ENCODE measurements around the gene CYB5R4. TPM values are rescaled to one million over a fixed set of nuclear protein-coding genes. Genes with fewer than 3 reads are reported as not detected.
"Not testable (repeated sequence)": the region's sequence is repeated elsewhere in the genome, so short reads cannot be mapped to it uniquely, and the experiment has no call there.

The CYB5R4 gene
- polyA plus RNA-seq, 3 donors = 9.6 to 12.2 (median 10.2) TPM

DNA sequence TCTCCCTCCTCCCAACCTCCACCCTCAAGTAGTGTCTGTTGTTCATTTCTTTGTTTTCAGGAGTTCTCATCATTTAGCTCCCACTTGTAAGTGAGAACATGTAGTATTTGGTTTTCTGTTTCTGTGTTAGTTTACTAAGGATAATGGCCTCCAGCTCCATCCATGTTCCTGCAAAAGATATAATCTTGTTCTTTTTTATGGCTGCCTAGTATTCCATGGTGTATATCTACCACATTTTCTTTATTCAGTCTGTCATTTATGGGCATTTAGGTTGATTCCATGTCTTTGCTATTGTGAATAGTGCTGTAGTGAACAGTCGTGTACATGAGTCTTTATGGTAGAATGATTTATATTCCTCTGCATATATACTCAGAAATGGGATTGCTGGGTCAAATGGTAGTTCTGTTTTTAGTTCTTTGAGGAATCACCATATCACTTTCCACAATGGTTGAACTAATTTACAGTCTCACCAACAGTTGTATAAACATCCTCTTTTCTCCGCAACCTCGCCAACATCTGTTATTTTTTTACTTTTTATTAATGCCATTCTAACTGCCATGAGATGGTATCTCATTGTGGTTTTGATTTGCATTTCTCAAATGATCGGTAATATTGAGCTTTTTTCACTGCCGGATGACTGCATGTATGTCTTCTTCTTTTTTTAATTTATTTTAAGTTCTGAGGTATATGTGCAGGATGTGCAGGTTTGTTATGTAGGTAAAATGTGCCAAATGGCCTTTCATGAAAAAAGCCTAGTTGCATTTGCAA is 48.3 kb downstream of the CYB5R4 start:
- DNase-seq (ENCODE audit: low read depth in 3 of 3, low spot score in 2 of 3) = not testable (repeated sequence)

DNA sequence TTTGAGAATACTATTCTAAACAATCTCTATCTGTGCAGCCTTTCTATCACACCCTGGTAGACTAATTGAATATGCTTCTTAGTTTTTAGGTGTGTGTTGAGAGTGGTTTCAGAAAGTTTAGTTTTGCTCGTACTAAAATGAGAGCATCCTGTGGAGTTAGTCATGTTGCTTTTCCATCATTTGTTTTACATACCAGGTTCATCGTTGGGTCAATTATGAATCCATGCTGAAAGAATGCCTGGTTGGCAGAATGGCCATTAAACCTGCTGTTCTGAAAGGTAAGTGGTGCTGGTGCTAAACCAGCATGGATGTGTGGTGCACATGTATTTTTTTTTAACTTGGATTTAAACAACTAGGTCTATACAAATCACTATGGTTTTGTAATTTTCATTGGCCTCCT is 49.3 kb downstream of the CYB5R4 start:
- no peak for DNase-seq (ENCODE audit: low read depth in 3 of 3, low spot score in 2 of 3)

DNA sequence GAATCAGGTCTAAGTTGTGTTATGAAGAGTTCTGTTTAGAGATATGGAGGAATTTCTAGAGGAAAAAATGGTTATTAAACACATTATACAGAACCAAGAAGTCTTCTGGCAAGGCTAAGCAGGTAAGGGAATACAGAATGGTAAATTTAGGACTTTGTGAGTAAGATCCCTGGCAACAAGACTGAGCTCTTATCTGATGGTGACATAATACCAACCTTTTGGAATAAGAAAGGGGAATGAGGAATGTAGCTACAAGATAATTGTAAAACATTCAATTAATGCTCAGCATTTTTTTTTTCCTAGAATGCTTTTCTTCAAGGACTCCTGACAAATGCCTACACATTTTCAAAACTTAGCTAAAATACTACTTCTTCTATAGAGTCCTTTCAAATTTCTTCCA is 51.8 kb downstream of the CYB5R4 start:
- no peak for DNase-seq (ENCODE audit: low read depth in 3 of 3, low spot score in 2 of 3)

DNA sequence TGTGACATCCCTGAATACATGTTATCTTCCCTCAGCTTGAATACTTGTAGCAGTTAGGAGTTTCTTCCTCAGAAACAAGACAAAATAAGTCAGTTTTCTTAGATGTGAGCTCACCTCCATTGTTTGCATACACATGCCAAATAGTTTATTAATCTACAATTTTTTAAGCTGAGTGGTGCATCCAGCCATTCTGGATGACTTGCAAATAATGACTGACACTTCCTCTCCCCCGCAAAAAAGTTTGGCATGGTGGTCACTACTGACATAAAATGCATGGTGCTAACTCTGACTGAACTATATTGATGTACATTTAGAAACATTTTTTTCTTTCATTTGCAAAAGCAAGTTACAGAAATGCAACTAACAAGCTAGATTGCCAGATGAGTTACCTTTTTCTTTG is 55.5 kb downstream of the CYB5R4 start:
- DNase-seq (ENCODE audit: low read depth in 3 of 3, low spot score in 2 of 3) = no peak

DNA sequence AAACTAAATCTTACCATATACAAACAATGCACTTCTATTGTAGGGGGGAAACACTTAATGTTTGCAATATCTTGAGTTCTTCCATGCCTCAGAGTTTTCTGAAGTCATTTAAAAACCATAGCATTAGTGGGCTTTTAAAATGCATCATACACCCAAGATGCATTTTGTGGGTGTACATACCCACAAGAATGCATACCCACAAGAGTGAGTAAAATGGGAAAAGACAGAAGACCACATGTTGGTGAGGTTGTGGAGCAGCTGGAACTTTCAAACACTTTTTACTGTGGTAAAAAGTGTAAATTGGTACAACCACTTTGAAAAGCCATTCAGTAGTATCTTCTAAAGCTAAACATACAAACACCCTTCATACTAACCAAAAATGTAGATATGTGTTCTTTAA is 57.5 kb downstream of the CYB5R4 start:
- DNase-seq (ENCODE audit: low read depth in 3 of 3, low spot score in 2 of 3) = no peak

DNA sequence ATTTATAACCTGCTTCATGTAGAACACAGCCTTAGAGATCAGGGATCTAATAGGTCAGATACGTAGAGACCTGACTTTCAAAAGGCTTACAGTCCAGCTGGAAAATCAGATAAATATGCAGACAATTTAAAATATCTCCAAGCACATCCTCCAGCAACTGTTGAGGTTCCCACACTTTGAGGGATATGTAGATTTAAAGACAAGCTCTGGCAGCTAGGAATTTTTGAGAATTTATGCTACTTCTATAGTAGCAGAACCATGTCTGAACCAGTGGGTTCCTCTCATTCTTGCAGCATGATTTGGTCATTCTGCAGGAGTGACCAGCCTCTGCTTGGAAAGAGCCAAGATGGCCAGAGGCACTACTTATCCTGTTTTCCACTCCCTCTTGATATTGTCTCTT is 60.5 kb downstream of the CYB5R4 start:
- DNase-seq (ENCODE audit: low read depth in 3 of 3, low spot score in 2 of 3) = no peak

DNA sequence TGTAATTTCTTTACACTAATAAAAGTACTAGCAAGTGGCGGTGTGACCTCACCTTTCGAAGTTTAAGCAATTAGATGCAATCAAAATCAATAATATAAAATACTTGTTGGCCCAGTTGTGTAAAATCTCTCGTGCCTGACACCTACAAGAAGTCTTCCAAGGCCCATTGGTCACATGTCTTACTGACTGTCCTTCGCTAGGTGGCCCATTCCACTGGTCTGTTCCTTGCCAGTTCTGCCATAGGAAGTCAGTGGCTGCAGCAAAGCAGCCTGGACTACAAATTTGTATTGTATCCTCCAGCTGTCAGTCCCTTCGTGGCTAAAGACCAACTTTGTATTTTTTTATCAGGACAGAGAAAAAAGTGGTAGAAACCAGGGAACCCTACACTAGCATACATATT is 61.8 kb downstream of the CYB5R4 start:
- no peak for DNase-seq (ENCODE audit: low read depth in 3 of 3, low spot score in 2 of 3)

DNA sequence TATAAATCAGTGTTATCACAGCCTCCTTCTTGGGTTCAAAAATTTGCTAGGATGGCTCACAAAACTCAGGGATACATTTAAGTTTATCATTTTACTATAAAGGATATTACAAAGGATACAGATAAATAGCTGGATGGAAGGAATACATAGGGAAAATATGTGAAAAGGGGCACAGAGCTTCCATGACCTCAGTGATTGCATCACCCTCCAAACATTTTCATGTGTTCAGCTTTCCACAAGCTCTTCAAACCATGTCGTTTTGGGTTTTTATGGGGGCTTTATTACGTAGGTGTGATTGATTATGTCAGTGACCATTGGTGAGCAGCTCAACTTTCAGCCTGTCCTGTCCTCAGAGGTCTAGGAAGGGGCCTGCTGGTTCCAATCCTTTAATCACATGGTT is 68.0 kb downstream of the CYB5R4 start:
- DNase-seq (ENCODE audit: low read depth in 3 of 3, low spot score in 2 of 3) = no peak

DNA sequence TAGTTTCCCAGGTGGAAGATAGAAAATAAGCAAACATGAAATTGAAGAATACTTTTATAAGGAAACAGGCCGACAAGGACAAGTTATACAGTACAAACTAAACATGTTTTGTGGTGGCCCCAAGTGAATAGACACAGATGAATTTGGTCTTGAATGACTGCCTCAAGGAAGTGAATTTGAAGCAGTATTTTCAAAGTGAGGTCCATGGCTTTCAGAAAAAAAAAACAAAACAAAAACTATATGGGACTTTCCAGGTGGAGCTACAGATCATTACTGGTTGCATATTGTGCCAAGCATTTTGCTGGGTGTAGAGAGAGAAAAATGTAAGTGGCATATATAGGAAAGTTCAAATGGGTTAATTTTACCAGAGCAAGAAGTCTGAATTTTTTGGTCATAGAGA is 68.8 kb downstream of the CYB5R4 start:
- DNase-seq (ENCODE audit: low read depth in 3 of 3, low spot score in 2 of 3) = no peak

DNA sequence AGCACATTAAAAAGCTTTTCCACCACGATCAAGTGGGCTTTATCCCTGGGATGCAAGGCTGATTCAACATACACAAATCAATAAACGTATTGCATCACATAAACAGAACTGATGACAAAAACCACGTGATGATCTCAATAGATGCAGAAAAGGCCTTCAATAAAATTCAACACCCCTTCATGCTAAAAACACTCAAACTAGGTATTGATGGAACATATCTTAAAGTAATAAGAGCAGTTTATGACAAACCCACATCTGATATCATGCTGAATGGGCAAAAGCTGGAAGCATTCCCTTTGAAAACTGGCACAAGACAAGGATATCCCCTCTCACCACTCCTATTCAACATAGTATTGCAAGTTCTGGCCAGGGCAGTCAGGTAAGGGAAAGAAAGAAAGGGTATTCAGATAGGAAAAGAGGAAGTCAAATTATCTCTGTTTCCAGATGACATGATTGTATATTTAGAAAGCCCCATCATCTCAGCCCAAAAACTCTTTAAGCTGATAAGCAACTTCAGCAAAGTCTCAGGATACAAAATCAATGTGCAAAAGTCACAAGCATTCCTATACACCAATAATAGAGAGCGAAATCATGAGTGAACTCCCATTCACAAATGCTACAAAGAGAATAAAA is 86.8 kb downstream of the CYB5R4 start:
- DNase-seq (ENCODE audit: low read depth in 3 of 3, low spot score in 2 of 3) = not testable (repeated sequence)

DNA sequence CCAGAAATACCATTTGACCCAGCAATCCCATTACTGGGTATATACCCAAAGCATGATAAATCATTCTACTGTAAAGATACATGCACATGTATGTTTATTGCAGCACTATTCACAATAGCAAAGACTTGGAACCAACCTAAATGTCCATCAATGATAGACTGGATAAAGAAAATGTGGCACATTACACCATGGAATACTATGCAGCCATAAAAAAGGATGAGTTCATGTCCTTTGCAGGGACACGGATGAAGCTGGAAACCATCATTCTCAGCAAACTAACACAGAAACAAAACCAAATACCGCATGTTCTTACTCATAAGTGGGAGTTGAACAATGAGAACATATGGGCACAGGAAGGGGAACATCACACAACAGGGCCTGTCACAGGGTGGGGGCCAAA is 88.5 kb downstream of the CYB5R4 start:
- not testable (repeated sequence) for DNase-seq (ENCODE audit: low read depth in 3 of 3, low spot score in 2 of 3)

DNA sequence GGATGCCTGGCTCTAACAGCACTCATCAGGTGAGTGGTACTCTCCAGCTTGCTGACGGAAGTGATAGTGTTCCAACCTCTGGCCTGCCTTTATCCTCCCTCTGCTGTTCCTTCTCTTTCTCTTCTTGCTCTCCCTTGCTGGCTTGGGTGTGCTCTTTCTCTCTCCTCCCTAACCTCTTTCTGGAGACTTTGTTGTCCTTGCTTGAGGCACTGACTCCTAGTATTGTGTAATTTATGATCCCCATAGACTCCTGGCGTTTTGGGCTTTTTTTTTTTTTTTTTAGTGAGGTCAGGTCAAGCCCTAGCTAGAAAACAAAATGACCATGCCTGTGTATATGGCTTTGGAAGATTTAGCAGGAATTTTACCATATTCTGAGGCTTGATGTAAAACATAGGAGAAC is 89.4 kb downstream of the CYB5R4 start:
- DNase-seq (ENCODE audit: low read depth in 3 of 3, low spot score in 2 of 3) = no peak

DNA sequence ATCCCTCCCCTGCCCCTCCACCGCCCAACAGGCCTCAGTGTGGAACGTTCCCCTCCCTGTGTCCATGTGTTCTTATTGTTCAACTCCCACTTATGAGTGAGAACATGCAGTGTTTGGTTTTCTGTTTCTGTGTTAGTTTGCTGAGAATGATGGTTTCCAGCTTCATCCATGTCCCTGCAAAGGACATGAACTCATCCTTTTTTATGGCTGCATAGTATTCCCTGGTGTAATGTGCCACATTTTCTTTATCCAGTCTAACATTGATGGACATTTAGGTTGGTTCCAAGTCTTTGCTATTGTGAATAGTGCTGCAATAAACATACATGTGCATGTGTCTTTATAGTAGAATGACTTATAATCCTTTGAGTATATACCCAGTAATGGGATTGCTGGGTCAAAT is 91.9 kb downstream of the CYB5R4 start:
- not testable (repeated sequence) for DNase-seq (ENCODE audit: low read depth in 3 of 3, low spot score in 2 of 3)

DNA sequence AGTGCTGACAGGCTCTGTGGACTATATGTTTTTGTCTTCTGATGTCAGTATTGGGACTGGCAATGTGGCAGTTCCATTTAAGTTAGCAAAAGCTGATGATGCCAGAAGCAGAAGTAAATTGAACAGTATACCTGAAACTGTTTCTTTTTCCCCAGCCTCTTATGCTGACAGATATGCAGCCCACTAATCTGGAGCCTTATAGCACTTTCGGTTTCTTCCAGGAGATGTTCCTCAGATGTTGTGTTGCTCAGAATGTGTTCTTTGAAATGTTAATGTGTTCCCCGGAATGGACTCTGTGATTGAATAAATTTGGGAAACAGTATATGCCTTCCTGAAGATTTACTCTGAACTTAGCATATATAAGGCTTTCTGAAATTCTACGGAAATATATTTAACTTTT is 93.3 kb downstream of the CYB5R4 start:
- DNase-seq (ENCODE audit: low read depth in 3 of 3, low spot score in 2 of 3) = no peak

DNA sequence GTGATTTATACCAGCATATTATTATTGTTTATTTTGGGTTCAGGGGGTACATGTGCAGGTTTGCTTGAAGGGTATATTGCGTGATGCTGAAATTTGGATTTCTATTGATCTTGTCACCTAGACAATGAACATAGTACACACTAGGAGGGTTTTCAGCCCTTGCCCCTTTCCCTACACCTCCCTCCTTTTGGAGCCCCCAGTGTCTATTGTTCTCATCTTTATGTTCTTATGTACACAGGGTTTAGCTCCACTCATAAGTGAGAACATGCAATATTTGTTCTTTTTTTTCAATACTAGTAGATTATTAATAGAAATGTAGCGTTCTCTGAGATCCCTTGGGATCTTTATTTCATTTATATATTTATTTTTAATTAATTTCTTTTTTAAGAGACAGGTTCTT is 94.9 kb downstream of the CYB5R4 start:
- DNase-seq (ENCODE audit: low read depth in 3 of 3, low spot score in 2 of 3) = no peak

DNA sequence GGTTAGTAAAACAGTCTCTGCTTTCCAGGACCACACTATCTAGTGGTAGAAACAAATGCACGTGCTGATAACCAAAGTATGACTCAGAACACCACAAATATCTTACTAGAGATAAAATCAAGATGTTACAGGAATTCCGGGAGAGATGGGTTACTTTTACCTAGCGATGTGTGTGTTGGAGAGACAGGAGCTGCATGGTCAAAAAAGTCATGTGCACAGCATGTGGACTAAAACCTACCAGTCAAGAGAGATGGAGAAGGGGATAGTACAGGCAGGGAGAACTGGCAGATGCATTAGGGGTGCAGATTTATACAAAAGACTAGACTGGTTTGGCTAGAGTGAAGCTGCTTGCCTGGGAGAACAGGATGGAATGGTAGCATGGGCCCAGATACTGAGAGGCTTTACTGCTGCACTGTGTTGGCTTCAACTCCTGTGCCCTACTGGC is 98.8 kb downstream of the CYB5R4 start:
- DNase-seq (ENCODE audit: low read depth in 3 of 3, low spot score in 2 of 3) = no peak

DNA sequence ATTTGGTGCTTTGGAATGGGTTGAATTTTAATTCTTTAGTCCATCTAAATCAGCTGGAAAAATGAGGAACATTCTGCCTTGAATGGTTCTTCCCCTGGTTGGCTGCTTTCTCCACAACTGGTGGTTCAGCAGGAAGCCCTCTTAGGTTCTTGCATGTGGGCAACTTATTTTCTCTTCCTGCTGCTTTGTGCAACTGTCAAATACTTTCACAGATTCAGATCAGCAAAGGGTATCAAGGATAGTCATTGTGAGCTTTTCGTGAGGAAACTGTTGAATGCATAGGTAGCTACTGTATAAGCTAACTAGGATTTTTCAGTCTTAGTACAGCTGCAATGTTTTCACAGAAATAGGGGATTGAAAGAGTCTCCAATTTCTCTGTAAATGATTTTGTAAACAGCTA is 101.2 kb downstream of the CYB5R4 start:
- DNase-seq (ENCODE audit: low read depth in 3 of 3, low spot score in 2 of 3) = no peak

DNA sequence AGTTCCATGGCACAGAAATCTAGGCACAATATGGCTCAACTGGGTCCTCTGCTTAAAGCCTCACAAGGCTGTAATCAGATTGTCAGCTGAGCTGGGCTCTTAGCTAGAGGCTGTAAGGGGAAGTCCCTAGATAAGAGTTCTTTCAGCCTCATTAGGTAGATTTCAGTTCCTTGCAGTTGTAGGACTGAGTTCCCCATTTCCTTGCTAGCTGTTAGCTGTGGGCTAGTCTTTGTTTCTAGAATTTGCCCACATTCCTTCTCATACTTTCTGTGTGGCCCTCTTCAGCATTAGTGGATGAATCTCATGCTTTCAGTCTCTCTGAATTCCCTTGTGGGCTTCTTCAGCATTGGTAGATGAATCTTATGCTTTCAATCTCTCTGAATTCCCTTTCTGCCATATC is 103.1 kb downstream of the CYB5R4 start:
- DNase-seq (ENCODE audit: low read depth in 3 of 3, low spot score in 2 of 3) = no peak

DNA sequence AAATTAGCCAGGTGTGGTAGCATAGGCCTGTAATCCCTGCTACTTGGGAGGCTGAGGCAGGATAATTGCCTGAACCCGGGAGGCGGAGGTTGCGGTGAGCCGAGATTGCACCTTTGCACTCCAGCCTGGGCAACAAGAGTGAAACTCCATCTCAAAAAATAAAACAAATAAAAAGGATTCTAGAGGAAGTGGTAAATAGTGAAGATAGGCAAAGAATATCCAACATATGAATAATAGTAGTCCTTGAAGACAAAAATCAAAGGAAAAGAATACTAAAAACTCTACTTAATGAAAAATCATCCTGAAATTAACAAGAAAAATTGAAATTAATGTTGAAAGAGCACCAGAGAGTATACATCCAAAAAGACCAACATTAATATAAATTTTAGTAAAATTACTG is 107.0 kb downstream of the CYB5R4 start:
- no peak for DNase-seq (ENCODE audit: low read depth in 3 of 3, low spot score in 2 of 3)

DNA sequence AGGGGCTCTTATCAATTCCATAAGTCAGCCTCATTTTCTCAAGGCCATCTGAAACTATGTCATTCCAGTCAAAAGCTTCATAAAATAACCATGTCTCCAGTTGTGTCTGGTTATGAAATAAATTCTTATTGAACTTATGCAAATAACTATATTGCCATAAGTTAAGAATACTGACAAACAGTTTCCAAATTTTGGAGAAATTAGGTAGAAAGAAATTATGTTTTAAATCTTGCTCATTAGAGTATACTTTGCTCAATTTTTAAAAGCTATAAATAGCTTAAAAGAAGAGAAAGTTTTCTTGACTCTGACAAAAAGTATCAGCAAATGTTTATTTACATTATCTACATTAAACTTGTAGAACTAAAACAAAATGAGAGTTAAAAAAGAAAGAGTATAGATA is 111.1 kb downstream of the CYB5R4 start:
- DNase-seq (ENCODE audit: low read depth in 3 of 3, low spot score in 2 of 3) = no peak

DNA sequence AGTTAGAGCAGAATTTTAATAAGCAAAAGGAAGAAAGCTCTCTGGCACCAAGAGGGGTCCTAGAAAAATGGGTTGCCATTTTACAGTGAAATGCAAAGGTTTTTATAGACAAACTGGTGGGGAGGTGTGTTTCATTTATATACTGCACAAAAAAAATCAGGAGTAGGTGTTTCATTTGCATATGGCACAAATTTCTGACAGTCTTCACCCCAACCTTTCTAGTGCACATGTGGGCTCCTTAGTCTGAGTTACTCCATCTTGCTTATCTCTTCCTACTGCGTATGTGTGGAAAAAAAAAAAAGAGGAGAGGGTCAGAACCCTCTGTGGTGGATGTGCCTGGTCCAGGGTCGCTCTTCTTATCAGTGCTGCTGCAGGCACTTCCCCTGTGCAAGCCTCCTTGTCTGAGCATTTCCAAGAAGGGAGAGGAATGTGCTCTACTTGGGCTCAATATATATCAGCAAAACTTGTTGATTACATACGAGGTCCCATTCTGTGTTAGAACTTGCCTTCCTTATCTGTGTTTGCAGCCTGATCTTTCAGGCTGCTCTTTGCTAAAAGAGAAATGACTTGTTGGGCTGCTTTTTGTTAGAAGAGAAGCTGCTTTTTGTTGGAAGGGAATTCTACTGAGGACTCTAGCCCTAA is 115.0 kb downstream of the CYB5R4 start:
- no peak for DNase-seq (ENCODE audit: low read depth in 3 of 3, low spot score in 2 of 3)
